ENCODE results near the gene SLC38A2.

SLC38A2 gene

DNA sequence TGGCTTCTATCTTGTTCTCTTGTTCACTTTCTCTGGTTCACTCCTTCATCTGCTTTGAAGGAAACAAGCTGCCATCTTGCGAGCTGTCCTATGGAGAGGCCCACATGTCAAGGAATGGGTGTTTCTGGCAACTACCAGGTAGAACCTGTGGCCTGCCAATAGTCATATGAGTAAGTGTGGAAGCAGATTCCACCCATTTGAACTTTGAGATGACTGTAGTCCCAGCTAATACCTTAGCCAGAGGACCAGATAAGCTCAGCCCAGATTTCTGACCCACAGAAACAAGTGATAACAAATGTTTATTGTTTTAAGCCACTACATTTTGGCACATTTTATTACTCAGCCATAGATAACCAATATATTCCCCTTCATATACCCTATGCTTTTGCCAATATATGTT is 4.0 kb upstream of the SLC38A2 start:
- TF ChIP-seq POLR2A (IDR thresholded peaks at IDR 0.05; ENCODE audit: low read length), result no peak
- TF ChIP-seq GATA1 (IDR thresholded peaks at IDR 0.05; ENCODE audit: low read depth, low read length), result no peak
- DNase-seq, result no peak

DNA sequence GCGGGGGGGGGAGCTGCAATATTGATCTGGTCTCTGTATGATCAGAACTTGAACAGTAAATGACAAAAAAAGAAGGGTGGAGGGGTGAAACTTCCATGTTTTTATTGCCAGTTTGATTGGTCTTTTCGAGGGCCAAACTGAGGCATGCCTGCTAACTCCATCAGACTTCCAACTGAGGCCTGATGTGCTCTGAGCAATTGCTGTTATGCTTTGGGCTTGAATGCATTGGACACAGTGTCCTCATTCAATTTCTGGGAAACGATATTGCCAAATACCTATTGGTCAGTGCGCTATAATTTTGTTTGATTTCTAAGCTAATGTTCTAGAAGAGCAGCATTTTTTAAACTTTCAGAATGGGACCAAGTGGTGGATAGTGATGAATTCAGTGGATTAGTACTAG is 2.1 kb upstream of the SLC38A2 start:
- TF ChIP-seq POLR2A (IDR thresholded peaks at IDR 0.05; ENCODE audit: low read length) (no peak), GATA1 (IDR thresholded peaks at IDR 0.05; ENCODE audit: low read depth, low read length) (no peak)
- DNase-seq, result no peak

DNA sequence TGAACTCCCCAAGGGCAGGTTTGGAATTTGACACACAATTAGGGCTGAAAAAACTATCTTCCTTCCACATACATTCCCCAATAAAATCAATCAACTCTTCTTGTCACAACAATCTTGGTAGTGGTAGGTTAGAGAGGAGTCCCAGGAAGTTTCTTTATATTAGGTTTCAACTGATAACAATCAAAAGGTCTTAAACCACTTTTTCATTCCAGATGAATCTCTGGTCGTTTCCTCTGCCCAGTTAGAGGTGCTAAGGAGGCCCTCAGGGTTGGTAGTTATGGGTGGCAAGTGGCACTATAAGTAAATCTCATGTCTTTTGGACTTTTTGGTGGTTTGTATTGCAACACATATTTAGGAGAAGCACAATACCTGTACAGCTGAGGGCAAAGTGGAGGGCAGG is 1.7 kb upstream of the SLC38A2 start:
- DNase-seq, result no peak
- TF ChIP-seq POLR2A (IDR thresholded peaks at IDR 0.05; ENCODE audit: low read length), result no peak
- no peak for TF ChIP-seq GATA1 (IDR thresholded peaks at IDR 0.05; ENCODE audit: low read depth, low read length)

DNA sequence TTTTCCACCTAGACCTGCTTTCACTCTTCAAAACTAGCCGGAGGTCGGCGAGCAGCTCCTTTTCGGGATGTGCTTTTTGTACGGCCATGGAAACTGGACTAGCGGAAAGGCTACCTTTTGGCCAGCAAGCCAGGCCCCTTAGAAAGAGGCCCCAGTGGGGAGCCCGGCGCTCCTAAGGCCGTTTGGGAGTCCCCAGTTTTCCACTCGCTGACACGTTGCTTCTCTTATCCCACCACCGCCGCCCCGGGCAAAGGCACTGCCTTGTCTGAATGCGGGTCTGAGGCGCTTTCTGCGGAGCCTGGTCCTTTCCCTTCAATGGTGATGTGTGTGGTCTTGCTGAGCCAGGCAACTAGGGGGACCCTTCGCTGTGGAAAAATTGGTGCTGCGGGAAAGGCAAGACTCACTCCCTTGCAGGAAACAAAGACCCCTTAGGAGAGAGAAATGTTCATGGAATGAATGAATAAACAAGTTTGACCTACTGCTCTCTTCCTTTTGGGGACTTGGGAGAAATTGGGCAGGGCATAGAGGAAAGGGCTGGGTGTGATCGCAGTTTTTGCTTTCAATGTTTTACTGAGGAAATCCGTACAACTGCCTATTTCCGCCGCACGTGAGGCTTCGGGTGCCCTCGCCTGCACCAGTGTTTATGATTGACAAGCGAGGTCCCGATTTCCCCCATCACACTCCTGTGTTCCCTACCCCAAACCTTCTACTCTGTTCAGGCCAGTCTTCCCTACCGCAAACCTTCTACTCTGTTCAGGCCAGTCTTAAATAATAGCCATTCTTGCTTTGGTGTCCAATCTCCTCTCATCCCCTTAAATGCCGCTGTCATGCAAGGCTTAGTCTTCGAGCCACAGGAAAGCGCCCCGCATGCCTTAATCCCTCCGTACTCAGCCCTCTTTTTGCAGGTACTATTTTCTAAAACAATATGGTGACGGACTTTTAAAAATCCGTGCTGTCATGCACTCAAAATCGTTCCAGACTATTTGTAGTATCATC is 1.0 kb upstream of the SLC38A2 start:
- TF ChIP-seq GATA1 (IDR thresholded peaks at IDR 0.05; ENCODE audit: low read depth, low read length), result no peak
- peak; percentile 66 to 76 for DNase-seq

DNA sequence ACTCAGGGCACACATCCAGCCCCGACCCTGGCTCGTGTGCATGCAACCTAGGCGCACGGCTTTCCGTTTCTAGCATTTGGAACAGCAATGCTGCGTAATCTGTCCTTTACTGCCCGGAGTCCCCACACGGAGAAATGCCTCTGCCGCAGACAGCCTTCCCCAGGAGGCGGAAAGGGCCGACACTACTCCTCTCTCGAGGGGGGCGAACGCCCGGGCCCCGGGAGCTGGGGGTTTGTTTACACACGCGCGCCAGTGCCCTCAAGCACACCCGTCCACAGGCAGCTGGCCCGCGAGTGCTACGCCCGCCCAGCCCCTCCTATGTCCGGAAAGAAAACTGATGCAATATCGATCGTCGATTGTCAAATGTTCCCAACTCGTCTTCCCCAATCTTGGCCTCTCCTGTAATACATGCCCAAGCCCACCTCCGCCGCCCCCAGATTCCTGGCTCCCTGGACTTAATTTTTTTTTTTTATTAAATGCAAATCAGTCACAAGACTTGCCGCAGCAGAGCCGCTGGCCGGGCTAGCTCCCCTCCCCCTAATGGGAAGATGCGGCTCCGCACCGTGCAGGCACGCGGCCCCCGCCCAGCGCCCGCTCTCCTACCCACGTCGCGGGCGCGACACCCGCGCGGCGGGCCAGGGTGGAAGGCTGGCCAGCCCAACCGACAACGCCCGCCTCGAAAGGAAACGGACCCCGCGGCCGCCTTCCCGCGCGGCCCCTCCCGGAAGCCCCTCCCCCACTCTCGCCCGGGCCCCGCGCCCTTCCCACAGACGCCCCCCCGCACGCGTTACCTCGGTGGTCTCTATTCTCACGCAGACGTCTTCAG is 642 bp downstream of the SLC38A2 start:
- peak; percentile 82 to 88 for DNase-seq
- TF ChIP-seq POLR2A (IDR thresholded peaks at IDR 0.05; ENCODE audit: low read length) (peak; percentile 2), GATA1 (IDR thresholded peaks at IDR 0.05; ENCODE audit: low read depth, low read length) (no peak)

DNA sequence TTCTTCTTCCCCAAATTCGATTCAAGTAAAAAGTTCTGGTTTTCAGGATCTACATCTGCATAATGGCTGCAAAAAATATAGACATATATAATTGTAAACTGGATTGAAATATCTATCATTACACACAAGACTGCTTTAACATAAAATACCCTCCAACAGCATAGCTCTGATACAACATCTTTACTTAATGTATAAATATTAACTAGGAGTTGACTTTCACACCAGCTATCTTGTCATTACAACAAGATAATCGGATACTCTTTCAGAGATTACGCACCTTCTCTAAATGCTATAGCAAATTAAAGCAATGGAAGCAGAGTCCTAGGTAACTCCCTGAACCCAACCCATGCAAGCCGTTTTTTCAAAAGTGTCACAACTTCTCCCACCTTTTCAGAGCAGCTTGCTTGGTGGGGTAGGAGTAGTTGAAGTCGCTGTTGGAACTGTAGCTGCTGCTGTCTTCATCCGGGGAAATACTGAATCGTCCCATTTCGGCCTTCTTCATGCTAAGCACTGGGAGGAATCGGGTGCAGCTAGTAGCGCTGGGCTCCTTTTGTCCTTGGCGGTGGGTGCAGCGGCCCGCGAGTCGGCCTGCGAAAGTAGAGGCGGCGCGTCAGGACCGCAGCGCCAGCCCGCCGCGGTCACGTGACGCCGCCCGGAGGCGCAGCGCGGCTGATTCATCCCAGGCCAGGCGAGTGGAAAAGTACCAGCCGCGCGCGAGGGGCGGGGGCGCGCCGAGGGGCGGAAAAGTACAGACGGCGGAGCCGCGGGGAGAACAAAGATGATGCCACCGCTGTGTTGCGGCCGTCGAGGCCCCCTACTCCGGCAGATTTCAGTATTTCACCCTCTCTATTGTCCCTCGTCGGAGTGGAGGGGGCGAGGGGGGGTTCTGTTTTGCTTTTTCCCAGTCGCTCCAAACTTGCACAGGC is 1.5 kb downstream of the SLC38A2 start:
- TF ChIP-seq GATA1 (IDR thresholded peaks at IDR 0.05; ENCODE audit: low read depth, low read length) (no peak), POLR2A (IDR thresholded peaks at IDR 0.05; ENCODE audit: low read length) (peak; percentile 88)
- DNase-seq, result peak; percentile 90 to 94

DNA sequence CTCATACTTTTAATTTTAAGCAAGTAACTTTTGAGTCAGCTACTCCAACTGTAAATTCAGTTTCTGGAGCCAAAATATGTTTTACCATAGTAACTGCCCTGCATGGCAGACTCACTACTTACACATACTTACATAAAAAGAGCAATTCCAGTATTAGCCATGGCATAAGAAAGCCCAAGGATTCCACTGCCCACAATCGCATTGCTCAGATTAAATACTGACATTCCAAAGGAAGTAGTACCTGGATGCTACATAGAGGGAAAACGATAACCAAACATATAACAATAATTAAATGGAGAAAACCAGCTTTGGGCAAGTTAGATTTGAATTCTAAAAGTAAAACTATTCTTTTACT is 2.2 kb downstream of the SLC38A2 start:
- TF ChIP-seq GATA1 (IDR thresholded peaks at IDR 0.05; ENCODE audit: low read depth, low read length) (no peak), POLR2A (IDR thresholded peaks at IDR 0.05; ENCODE audit: low read length) (no peak)
- DNase-seq, result peak in 1 of 2 experiments; percentile 27

DNA sequence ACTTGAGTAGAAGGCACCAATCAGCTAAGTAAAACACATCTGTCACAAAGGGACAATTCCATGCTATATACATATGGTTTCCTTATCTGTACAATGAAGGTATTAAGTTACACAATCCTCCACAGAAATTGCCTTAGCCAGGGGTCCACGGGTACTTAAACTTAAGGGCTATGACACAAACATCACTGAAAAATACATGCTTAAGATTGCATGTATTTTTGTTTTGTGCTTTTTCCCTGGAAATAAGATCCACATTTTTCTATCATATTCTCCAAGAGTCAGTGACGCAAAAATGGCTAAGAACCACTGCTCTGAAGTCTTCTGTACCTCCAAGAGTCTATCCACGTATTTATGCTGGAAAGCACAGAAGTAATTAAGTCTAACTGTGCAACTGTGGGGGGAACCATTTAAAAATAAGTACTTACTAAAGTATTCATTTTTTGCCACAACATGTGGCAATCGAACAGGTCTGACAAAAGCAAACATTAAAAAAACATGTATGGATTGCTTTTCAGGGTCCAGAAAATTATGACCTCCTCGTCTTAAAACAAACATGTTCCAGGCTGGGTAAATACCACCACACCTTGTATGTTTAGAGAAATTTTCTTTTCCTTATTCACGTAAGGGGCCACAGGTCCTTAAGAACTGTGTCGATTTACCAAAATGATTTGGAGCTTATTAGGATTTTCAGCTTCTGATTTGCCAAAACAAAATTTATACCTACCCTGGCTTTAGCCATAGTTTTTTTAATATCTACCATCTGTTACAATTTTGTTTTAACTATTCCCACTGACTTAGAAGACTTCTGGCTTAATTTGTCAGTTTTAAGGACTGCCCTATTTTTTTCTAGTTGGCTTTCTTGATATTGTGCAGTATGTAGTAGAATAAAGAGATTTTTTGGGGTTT is 2.8 kb downstream of the SLC38A2 start:
- TF ChIP-seq GATA1 (IDR thresholded peaks at IDR 0.05; ENCODE audit: low read depth, low read length) (no peak), POLR2A (IDR thresholded peaks at IDR 0.05; ENCODE audit: low read length) (peak; percentile 11)
- DNase-seq, result peak in 1 of 2 experiments; percentile 21

DNA sequence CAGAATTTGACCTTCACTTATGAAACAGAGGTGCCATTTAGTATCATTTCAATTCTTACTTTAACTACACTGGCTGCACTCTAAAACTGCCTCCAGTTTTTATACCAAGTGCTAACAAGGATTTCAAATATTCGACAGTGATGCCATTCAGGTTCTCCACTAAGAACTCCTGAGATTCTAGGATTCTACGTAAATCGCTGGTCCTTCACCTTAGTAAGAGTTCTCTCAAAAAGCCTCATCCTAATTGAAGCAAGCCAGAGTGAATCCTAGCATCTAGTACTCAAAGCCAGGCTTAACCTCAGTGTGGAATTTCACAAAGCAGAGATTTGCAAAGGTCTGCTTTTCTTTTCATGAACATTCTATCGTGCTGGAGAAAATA is 3.5 kb downstream of the SLC38A2 start:
- no peak for DNase-seq
- no peak for TF ChIP-seq POLR2A (IDR thresholded peaks at IDR 0.05; ENCODE audit: low read length)
- no peak for TF ChIP-seq GATA1 (IDR thresholded peaks at IDR 0.05; ENCODE audit: low read depth, low read length)

DNA sequence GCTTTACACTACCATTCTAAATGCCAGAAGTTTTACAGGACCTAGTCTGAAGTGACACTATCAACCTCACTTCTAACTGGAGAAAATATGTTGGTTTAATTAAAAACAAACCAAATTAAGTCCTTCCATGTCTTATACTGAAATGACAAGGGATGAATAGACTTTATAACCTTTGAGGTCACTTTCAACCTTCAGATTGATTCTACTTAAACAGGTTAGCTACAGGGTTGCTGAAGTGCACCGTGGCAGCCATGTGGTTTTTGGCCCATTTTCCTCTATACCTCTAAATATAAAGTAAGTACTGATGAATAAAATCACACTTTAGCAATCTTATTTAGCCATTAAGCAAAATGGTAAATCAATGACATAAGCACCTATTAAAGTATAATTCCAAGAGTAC is 3.9 kb downstream of the SLC38A2 start:
- TF ChIP-seq GATA1 (IDR thresholded peaks at IDR 0.05; ENCODE audit: low read depth, low read length) (no peak), POLR2A (IDR thresholded peaks at IDR 0.05; ENCODE audit: low read length) (no peak)

DNA sequence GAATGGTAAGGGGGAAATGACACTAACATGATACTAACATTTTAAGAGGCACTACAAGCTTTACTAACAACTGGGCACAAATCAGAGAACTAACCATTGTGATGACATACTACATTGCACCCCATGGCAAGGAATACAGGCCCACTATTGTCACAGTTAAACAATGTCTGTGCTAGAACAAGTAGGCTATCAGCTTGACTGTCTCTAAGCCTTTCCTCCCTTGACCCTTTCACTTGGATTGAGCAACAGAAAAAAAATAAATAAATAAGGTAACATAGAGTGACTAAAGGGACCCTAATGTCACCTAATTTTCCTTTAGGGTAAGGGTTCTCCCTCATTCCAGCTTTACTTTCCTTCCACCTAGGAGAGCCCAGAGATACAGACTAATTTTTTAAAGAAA is 4.4 kb downstream of the SLC38A2 start:
- DNase-seq, result no peak
- no peak for TF ChIP-seq GATA1 (IDR thresholded peaks at IDR 0.05; ENCODE audit: low read depth, low read length)
- no peak for TF ChIP-seq POLR2A (IDR thresholded peaks at IDR 0.05; ENCODE audit: low read length)

More for the DNA sequence above, 3.9 kb downstream of the SLC38A2 start:
- no peak for DNase-seq

DNA sequence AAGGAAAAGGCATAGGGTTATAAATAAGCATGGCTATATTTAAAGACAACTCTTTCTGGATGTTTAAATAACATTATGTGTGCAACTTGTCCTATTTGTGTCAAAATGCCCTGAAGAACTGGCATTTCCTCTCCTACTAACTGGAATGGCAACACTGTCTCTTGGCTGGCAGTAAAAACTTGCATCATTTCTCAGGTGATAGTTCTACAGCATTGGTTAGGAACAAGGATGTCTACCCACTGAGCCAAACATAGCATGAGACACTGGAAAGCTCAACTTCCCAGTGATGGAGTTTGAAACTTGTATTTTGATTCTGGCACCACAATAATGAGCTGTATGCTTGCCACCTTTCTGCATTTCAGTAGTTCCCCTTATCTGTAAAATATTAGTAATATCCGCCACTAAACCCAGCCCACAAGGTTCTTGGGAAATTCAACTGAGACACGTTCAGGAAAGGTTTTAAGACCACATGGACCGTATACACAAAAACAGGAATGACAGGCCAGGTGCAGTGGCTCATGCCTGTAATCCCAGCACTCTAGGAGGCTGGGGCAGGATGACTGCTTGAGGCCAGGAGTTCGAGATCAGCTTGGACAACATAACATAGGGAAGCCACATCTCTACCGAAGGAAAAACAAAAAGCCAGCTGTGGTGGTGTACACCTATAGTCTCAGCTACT is 5.1 kb downstream of the SLC38A2 start:
- DNase-seq, result no peak
- TF ChIP-seq POLR2A (IDR thresholded peaks at IDR 0.05; ENCODE audit: low read length) (no peak), GATA1 (IDR thresholded peaks at IDR 0.05; ENCODE audit: low read depth, low read length) (no peak)
